ENCODE measurements around the gene ORAI1.
A peak's percentile ranks its signal among the peaks of the same experiment; 100 is the strongest.

Gene ORAI1

DNA sequence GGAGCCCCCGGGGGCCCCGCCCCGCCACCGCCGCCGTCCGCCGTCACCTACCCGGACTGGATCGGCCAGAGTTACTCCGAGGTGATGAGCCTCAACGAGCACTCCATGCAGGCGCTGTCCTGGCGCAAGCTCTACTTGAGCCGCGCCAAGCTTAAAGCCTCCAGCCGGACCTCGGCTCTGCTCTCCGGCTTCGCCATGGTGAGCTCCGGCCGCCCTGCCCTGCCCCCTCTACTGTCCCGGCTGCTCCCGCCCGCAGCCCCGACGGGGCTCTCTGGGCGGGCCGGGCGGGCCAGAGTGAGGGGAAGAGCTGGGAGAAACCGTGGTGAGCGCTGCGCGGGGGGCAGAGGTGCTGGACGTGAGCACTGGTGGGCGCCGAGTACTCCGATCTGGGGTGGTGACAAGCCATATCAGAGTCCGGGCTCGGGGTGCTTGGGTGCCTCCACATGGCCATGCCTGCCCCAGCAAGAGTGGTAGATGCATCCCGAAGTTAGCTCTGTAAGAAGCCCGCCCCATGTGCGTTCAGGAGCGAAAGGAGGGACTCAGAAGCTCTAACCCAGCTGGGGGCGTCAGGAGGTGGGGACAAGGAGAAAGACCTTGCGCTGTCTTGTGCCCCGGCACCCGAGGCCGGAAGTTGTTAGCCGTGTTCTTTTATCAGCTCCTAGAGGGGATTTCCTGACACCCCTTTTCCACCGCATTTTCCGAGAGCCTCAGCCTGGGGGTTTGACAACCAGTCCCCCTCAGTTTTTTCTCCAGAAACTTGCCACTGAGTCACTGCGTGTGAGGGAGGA is 717 bp downstream of the ORAI1 start (continued):
- no peak for TF ChIP-seq ZNF560 (tag by site-specific recombination; IDR thresholded peaks at IDR 0.05; ENCODE audit: borderline replicate concordance)
- TF ChIP-seq YY2 (tag by site-specific recombination; IDR thresholded peaks at IDR 0.05) = no peak
- no peak for TF ChIP-seq ZNF302 (tag by site-specific recombination; IDR thresholded peaks at IDR 0.05; ENCODE audit: low read depth)
- TF ChIP-seq ZNF426 (tag by site-specific recombination; IDR thresholded peaks at IDR 0.05) = no peak
- TF ChIP-seq ZNF266 (tag by site-specific recombination; IDR thresholded peaks at IDR 0.05; ENCODE audit: low read depth) = no peak
- peak; percentile 44; the same call in 1 of the 2 replicates for TF ChIP-seq ZNF423 (tag by site-specific recombination; IDR thresholded peaks at IDR 0.05)
- 0 out of 2 replicates have a peak, but pooled peaks have one; percentile 49 for TF ChIP-seq KLF17 (tag by site-specific recombination; IDR thresholded peaks at IDR 0.05)
- TF ChIP-seq ZNF473 (tag by site-specific recombination; IDR thresholded peaks at IDR 0.05) = no peak
- peak; percentile 87 for TF ChIP-seq GLIS2 (tag by site-specific recombination; IDR thresholded peaks at IDR 0.05)
- no peak for TF ChIP-seq ZNF248 (tag by site-specific recombination; IDR thresholded peaks at IDR 0.05)
- peak; percentile 16; the same call in 1 of the 2 replicates for TF ChIP-seq ZBTB8A (tag by site-specific recombination; IDR thresholded peaks at IDR 0.05)
- peak; percentile 87 for TF ChIP-seq SP2 (tag by site-specific recombination; IDR thresholded peaks at IDR 0.05)
- no peak for TF ChIP-seq BCL6B (tag by site-specific recombination; IDR thresholded peaks at IDR 0.05)
- TF ChIP-seq ZNF580 (tag by site-specific recombination; IDR thresholded peaks at IDR 0.05) = no peak
- no peak for TF ChIP-seq ZNF548 (tag by site-specific recombination; IDR thresholded peaks at IDR 0.05)

DNA sequence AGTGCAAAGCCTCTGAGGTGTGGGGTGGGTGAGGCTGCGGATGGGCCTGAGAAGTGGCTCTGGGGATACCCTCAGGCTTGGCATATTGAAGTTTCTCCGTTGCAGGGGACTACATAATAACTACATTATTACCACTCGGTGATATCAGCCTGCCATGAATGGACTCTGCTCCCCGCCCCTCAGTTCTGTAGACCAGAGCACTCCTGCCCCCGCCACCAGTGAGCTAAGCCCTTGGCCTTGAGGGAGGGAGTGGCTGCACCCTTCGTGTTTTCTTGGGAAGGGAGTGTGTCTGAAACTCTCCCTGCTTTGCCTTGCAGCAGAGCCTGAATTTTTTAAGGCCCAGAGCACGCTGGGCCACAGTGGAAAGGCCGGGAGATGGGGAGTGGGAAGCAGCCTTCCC is 1.7 kb downstream of the ORAI1 start:
- H3K4me1 ChIP-seq (ENCODE audit: control insufficient read depth, insufficient read depth, low read length) = peaks cover 9% of the 10 kb centered on the region
- H3K36me3 ChIP-seq (ENCODE audit: control insufficient read depth in 2 of 2, insufficient read depth in 1 of 2, low read length in 2 of 2) = no peaks in the 10 kb centered on the region
- CTCF ChIA-PET = interaction anchor here (0.7 to 7.6 kb wide), 5 partner anchors 20 to 83 kb away, joined by 3 to 103 read pairs (median 3); no protein-coding TSS in a partner anchor
- H3K27ac ChIP-seq (ENCODE audit: extremely low read depth, low read depth, low read length) = peak overlapping the region; percentile 7; the same call in 1 of the 2 replicates
- no peaks in the 10 kb centered on the region for H3K9me3 ChIP-seq (ENCODE audit: control insufficient read depth, insufficient read depth, low read depth, low read length)
- TF ChIP-seq SALL2 (tag by site-specific recombination; IDR thresholded peaks at IDR 0.05; ENCODE audit: borderline replicate concordance) = no peak
- peak; percentile 66; the same call in 1 of the 2 replicates for TF ChIP-seq KLF1 (tag by site-specific recombination; IDR thresholded peaks at IDR 0.05)
- no peak for TF ChIP-seq KLF7 (tag by site-specific recombination; IDR thresholded peaks at IDR 0.05; ENCODE audit: borderline replicate concordance)
- peak; percentile 14; the same call in 1 of the 2 replicates for TF ChIP-seq PRDM1 (tag by site-specific recombination; IDR thresholded peaks at IDR 0.05)
- 0 out of 2 replicates have a peak, but pooled peaks have one; percentile 9 for TF ChIP-seq GLIS2 (tag by site-specific recombination; IDR thresholded peaks at IDR 0.05)
- TF ChIP-seq WT1 (tag by site-specific recombination; IDR thresholded peaks at IDR 0.05) = peak; percentile 53; the same call in 1 of the 2 replicates
- POLR2A ChIA-PET = interaction anchor here (0.6 to 1.8 kb wide), 3 partner anchors 58 to 228 kb away, joined by 3 to 6 read pairs (median 4); partner anchors contain the start of gene RNF34
- H3K4me3 ChIP-seq (ENCODE audit: low read depth, low read length) = no peak overlapping the region

DNA sequence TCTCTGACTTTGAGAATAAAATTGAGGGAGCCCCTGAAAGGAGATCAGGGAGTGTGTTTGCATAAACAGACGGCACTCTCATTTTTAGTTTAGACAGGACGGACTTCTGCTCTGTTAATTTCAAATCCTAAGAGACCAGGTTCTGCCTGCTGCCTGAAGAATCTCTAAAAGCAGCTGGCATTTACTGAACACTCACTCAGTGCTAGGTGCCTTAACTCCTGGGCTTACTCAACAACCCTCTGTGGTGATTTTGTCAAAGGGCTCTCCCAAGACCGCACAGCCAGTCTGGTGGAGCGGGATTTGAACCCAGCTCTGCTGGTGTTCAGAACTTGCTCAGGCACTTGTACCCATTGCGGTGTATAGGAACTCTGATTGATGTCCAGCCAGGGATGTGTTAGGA is 2.2 kb downstream of the ORAI1 start:
- Histone ChIP-seq H3K4me3 (ENCODE audit: low read depth, low read length) (no peak overlapping the region), H3K9me3 (ENCODE audit: control insufficient read depth, insufficient read depth, low read depth, low read length) (no peaks in the 10 kb centered on the region), H3K36me3 (ENCODE audit: control insufficient read depth in 2 of 2, insufficient read depth in 1 of 2, low read length in 2 of 2) (no peaks in the 10 kb centered on the region), H3K4me1 (ENCODE audit: control insufficient read depth, insufficient read depth, low read length) (peaks cover 12% of the 10 kb centered on the region), H3K27ac (ENCODE audit: extremely low read depth, low read depth, low read length) (no peak overlapping the region)
- ChIA-PET POLR2A (interaction anchor here (0.7 kb wide), 1 partner anchor 11 kb away, joined by 3 read pairs; no protein-coding TSS in a partner anchor), CTCF (interaction anchor here (0.6 to 7.6 kb wide), 3 partner anchors 75 to 183 kb away, joined by 3 to 103 read pairs (median 3); no protein-coding TSS in a partner anchor)
- TF ChIP-seq FEZF1 (tag by site-specific recombination; IDR thresholded peaks at IDR 0.05) (no peak), SCRT2 (tag by site-specific recombination; IDR thresholded peaks at IDR 0.05) (no peak)

All from HEK293 (cell line).